ENCODE data around the gene TIAM1. TPM values are rescaled to one million over a fixed set of nuclear protein-coding genes. Genes with fewer than 3 reads are reported as not detected.

Gene TIAM1
- total and polyA plus RNA-seq, 4 experiments from 2014 or later, result 22.5 to 104 (median 67.4) TPM

- CTCF ChIA-PET (ENCODE audit: partially characterized antibody), result interaction anchor here (0.9 kb wide), 1 partner anchor 8 kb away, joined by 3 read pairs; no protein-coding TSS in a partner anchor
- no peaks in the 10 kb centered on the region for H3K36me3 ChIP-seq (ENCODE audit: insufficient read depth, low read length)
- no peak for DNase-seq
- Mint-ChIP-seq H3K27me3 (peaks cover 0 to 1% of the 10 kb centered on the region in 2 donors), H3K27ac (no peak overlapping the region), H3K36me3 (no peaks in the 10 kb centered on the region), H3K4me1 (peaks cover 0 to 6% (median 2%) of the 10 kb centered on the region in 4 donors), H3K4me3 (no peak overlapping the region), H3K9me3 (no peaks in the 10 kb centered on the region)
- no peaks in the 10 kb centered on the region for H3K27me3 ChIP-seq (ENCODE audit: insufficient read depth, low read length)
- no peak overlapping the region for H3K4me3 ChIP-seq (ENCODE audit: low read length in 2 of 2)
- no peaks in the 10 kb centered on the region for H3K4me1 ChIP-seq (ENCODE audit: insufficient read depth, low read length)
- no peak overlapping the region for H3K27ac ChIP-seq (ENCODE audit: low read depth, low read length)
- POLR2A ChIA-PET (ENCODE audit: partially characterized antibody), result no interaction called here
- intact Hi-C loops (cut with micrococcal nuclease), result no loop called here
- no peaks in the 10 kb centered on the region for H3K9me3 ChIP-seq (ENCODE audit: control insufficient read depth in 1 of 2, low read length in 2 of 2)
These were observed 28.4 kb upstream of the TIAM1 start for GRCh38 chr21:31372471-31372765.

GRCh38 chr21:31371715-31372470, 27.8 kb upstream of the TIAM1 start:
- no peak overlapping the region for H3K27ac ChIP-seq (ENCODE audit: low read depth, low read length)
- DNase-seq, result no peak
- H3K27ac Mint-ChIP-seq, result no peak overlapping the region
- no peak overlapping the region for H3K4me3 Mint-ChIP-seq
- H3K4me3 ChIP-seq (ENCODE audit: low read length in 2 of 2), result no peak overlapping the region
- H3K4me1 Mint-ChIP-seq, result peaks cover 0 to 5% (median 2%) of the 10 kb centered on the region in 4 donors
- no peaks in the 10 kb centered on the region for H3K36me3 ChIP-seq (ENCODE audit: insufficient read depth, low read length)
- H3K36me3 Mint-ChIP-seq, result no peaks in the 10 kb centered on the region
- H3K9me3 ChIP-seq (ENCODE audit: control insufficient read depth in 1 of 2, low read length in 2 of 2), result no peaks in the 10 kb centered on the region
- H3K27me3 Mint-ChIP-seq, result peaks cover 0 to 1% of the 10 kb centered on the region in 2 donors
- POLR2A ChIA-PET (ENCODE audit: partially characterized antibody), result no interaction called here
- CTCF ChIA-PET (ENCODE audit: partially characterized antibody), result interaction anchor here (0.9 kb wide), 1 partner anchor 9 kb away, joined by 3 read pairs; no protein-coding TSS in a partner anchor
- no peaks in the 10 kb centered on the region for H3K9me3 Mint-ChIP-seq
- no peaks in the 10 kb centered on the region for H3K27me3 ChIP-seq (ENCODE audit: insufficient read depth, low read length)
- H3K4me1 ChIP-seq (ENCODE audit: insufficient read depth, low read length), result no peaks in the 10 kb centered on the region
- intact Hi-C loops (cut with micrococcal nuclease), result no loop called here

- no peak for DNase-seq
- H3K4me3 ChIP-seq (ENCODE audit: low read length in 2 of 2), result no peak overlapping the region
- Mint-ChIP-seq H3K4me1 (peaks cover 0 to 8% (median 3%) of the 10 kb centered on the region in 4 donors), H3K9me3 (no peaks in the 10 kb centered on the region), H3K27me3 (peaks cover 0 to 1% of the 10 kb centered on the region in 2 donors), H3K27ac (no peak overlapping the region), H3K36me3 (no peaks in the 10 kb centered on the region), H3K4me3 (no peak overlapping the region)
- no peaks in the 10 kb centered on the region for H3K9me3 ChIP-seq (ENCODE audit: control insufficient read depth in 1 of 2, low read length in 2 of 2)
- ChIA-PET CTCF (ENCODE audit: partially characterized antibody) (no interaction called here), POLR2A (ENCODE audit: partially characterized antibody) (no interaction called here)
- intact Hi-C loops (cut with micrococcal nuclease), result no loop called here
- no peaks in the 10 kb centered on the region for H3K27me3 ChIP-seq (ENCODE audit: insufficient read depth, low read length)
- no peak overlapping the region for H3K27ac ChIP-seq (ENCODE audit: low read depth, low read length)
- H3K4me1 ChIP-seq (ENCODE audit: insufficient read depth, low read length), result no peaks in the 10 kb centered on the region
- no peaks in the 10 kb centered on the region for H3K36me3 ChIP-seq (ENCODE audit: insufficient read depth, low read length)
These were observed 27.0 kb upstream of the TIAM1 start for GRCh38 chr21:31370893-31371544.

GRCh38 chr21:31370281-31370892, 26.3 kb upstream of the TIAM1 start:
- Histone ChIP-seq H3K36me3 (ENCODE audit: insufficient read depth, low read length) (no peaks in the 10 kb centered on the region), H3K4me3 (ENCODE audit: low read length in 2 of 2) (no peak overlapping the region), H3K27ac (ENCODE audit: low read depth, low read length) (no peak overlapping the region), H3K4me1 (ENCODE audit: insufficient read depth, low read length) (no peaks in the 10 kb centered on the region), H3K27me3 (ENCODE audit: insufficient read depth, low read length) (no peaks in the 10 kb centered on the region), H3K9me3 (ENCODE audit: control insufficient read depth in 1 of 2, low read length in 2 of 2) (no peaks in the 10 kb centered on the region)
- Mint-ChIP-seq H3K36me3 (no peaks in the 10 kb centered on the region), H3K4me3 (no peak overlapping the region), H3K9me3 (no peaks in the 10 kb centered on the region), H3K27me3 (peaks cover 0 to 1% of the 10 kb centered on the region in 2 donors), H3K27ac (no peak overlapping the region), H3K4me1 (peaks cover 0 to 8% (median 2%) of the 10 kb centered on the region in 4 donors)
- no peak for DNase-seq
- ChIA-PET POLR2A (ENCODE audit: partially characterized antibody) (no interaction called here), CTCF (ENCODE audit: partially characterized antibody) (no interaction called here)
- intact Hi-C loops (cut with micrococcal nuclease), result no loop called here

- H3K4me1 ChIP-seq (ENCODE audit: insufficient read depth, low read length), result peaks cover 17% of the 10 kb centered on the region
- ChIA-PET CTCF (ENCODE audit: partially characterized antibody) (no interaction called here), POLR2A (ENCODE audit: partially characterized antibody) (interaction anchor here (0.7 kb wide), 1 partner anchor 26 kb away, joined by 3 read pairs; no protein-coding TSS in a partner anchor)
- no peak overlapping the region for H3K27ac ChIP-seq (ENCODE audit: low read depth, low read length)
- no peaks in the 10 kb centered on the region for H3K9me3 ChIP-seq (ENCODE audit: control insufficient read depth in 1 of 2, low read length in 2 of 2)
- H3K9me3 Mint-ChIP-seq, result no peaks in the 10 kb centered on the region
- H3K27me3 Mint-ChIP-seq, result no peaks in the 10 kb centered on the region
- no peak overlapping the region for H3K4me3 Mint-ChIP-seq
- no peaks in the 10 kb centered on the region for H3K27me3 ChIP-seq (ENCODE audit: insufficient read depth, low read length)
- H3K36me3 ChIP-seq (ENCODE audit: insufficient read depth, low read length), result no peaks in the 10 kb centered on the region
- intact Hi-C loops (cut with micrococcal nuclease), result no loop called here
- H3K4me3 ChIP-seq (ENCODE audit: low read length in 2 of 2), result no peak overlapping the region
- H3K4me1 Mint-ChIP-seq, result peaks cover 17 to 22% (median 18%) of the 10 kb centered on the region in 4 donors
- no peaks in the 10 kb centered on the region for H3K36me3 Mint-ChIP-seq
- H3K27ac Mint-ChIP-seq, result no peak overlapping the region
- no peak for DNase-seq
These were observed 24.3 kb upstream of the TIAM1 start for GRCh38 chr21:31368361-31368760.

DNA sequence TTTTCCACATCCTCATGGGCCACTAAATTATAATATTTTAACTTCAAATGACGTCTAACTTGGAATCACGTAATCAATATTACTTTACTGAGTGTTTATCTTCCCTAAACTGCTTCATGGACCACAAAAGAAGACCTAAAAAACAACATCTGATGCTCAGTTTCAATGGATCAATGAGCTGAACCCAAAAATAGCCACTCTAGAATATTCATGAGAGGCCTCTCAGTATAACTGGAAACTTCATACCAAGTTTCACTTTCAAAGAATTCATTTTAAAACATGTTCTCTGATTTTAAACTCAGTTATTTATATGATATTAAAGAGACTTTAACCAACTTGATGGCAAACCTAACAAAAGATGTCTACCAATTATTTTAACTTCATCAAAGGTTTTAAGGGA, 23.7 kb upstream of the TIAM1 start:
- CTCF ChIA-PET (ENCODE audit: partially characterized antibody), result no interaction called here
- Mint-ChIP-seq H3K27me3 (no peaks in the 10 kb centered on the region), H3K4me1 (peaks cover 21 to 28% (median 24%) of the 10 kb centered on the region in 4 donors), H3K4me3 (no peak overlapping the region), H3K27ac (no peak overlapping the region), H3K36me3 (no peaks in the 10 kb centered on the region), H3K9me3 (peaks cover 0 to under 1% (median 0%) of the 10 kb centered on the region in 8 donors)
- no peaks in the 10 kb centered on the region for H3K9me3 ChIP-seq (ENCODE audit: control insufficient read depth in 1 of 2, low read length in 2 of 2)
- no peak overlapping the region for H3K27ac ChIP-seq (ENCODE audit: low read depth, low read length)
- no peaks in the 10 kb centered on the region for H3K27me3 ChIP-seq (ENCODE audit: insufficient read depth, low read length)
- POLR2A ChIA-PET (ENCODE audit: partially characterized antibody), result no interaction called here
- intact Hi-C loops (cut with micrococcal nuclease), result no loop called here
- no peak overlapping the region for H3K4me3 ChIP-seq (ENCODE audit: low read length in 2 of 2)
- no peaks in the 10 kb centered on the region for H3K36me3 ChIP-seq (ENCODE audit: insufficient read depth, low read length)
- peaks cover 23% of the 10 kb centered on the region for H3K4me1 ChIP-seq (ENCODE audit: insufficient read depth, low read length)
- DNase-seq, result no peak

- H3K4me1 Mint-ChIP-seq, result peaks cover 25 to 31% (median 31%) of the 10 kb centered on the region in 4 donors
- peaks cover 0 to 1% (median 0%) of the 10 kb centered on the region in 8 donors for H3K9me3 Mint-ChIP-seq
- Histone ChIP-seq H3K4me1 (ENCODE audit: insufficient read depth, low read length) (peaks cover 27% of the 10 kb centered on the region), H3K9me3 (ENCODE audit: control insufficient read depth in 1 of 2, low read length in 2 of 2) (no peaks in the 10 kb centered on the region), H3K4me3 (ENCODE audit: low read length in 2 of 2) (no peak overlapping the region), H3K27me3 (ENCODE audit: insufficient read depth, low read length) (no peaks in the 10 kb centered on the region), H3K36me3 (ENCODE audit: insufficient read depth, low read length) (no peaks in the 10 kb centered on the region), H3K27ac (ENCODE audit: low read depth, low read length) (no peak overlapping the region)
- no peak overlapping the region for H3K4me3 Mint-ChIP-seq
- CTCF ChIA-PET (ENCODE audit: partially characterized antibody), result no interaction called here
- POLR2A ChIA-PET (ENCODE audit: partially characterized antibody), result no interaction called here
- DNase-seq, result no peak
- H3K27ac Mint-ChIP-seq, result no peak overlapping the region
- intact Hi-C loops (cut with micrococcal nuclease), result no loop called here
- H3K27me3 Mint-ChIP-seq, result no peaks in the 10 kb centered on the region
- no peaks in the 10 kb centered on the region for H3K36me3 Mint-ChIP-seq
These were observed 22.8 kb upstream of the TIAM1 start for GRCh38 chr21:31366825-31367224.

All from CD4-positive, alpha-beta memory T cell (primary cell).